ENCODE data around the gene TSLP. TPM values are rescaled to one million over a fixed set of nuclear protein-coding genes. Genes with fewer than 3 reads are reported as not detected.

The TSLP gene
- total and polyA plus RNA-seq, 9 of the 15 experiments (the other 6 are each of a cell fraction or from before 2014, with no cell fraction given): 0.09 to 2.8 (median 1.2) TPM

GRCh38 chr5:111092062-111092853 lies 20.7 kb downstream of the TSLP start, which contains the start of gene WDR36 (continued):
- TF ChIP-seq ATF4 (CRISPR knock-in tag; IDR thresholded peaks at IDR 0.05): no peak
- no peak for TF ChIP-seq ADNP (tag; IDR thresholded peaks at IDR 0.05)
- peak; percentile 81 for TF ChIP-seq NUFIP1 (IDR thresholded peaks at IDR 0.05; ENCODE audit: partially characterized antibody)
- TF ChIP-seq HDAC8 (tag; IDR thresholded peaks at IDR 0.05): no peak
- no peak for TF ChIP-seq ATF2 (CRISPR knock-in tag; IDR thresholded peaks at IDR 0.05)
- TF ChIP-seq SIN3B (IDR thresholded peaks at IDR 0.05; ENCODE audit: low read depth): peak; percentile 91
- 0 out of 2 replicates have a peak, but pooled peaks have one; percentile 54 for TF ChIP-seq MIER1 (IDR thresholded peaks at IDR 0.05; ENCODE audit: low read depth)
- TF ChIP-seq THAP12 (CRISPR knock-in tag; IDR thresholded peaks at IDR 0.05): no peak
- no peak for TF ChIP-seq ZNF785 (CRISPR knock-in tag; IDR thresholded peaks at IDR 0.05)
- no peak for TF ChIP-seq RBM15 (IDR thresholded peaks at IDR 0.05; ENCODE audit: insufficient read depth, low read length)
- 0 out of 2 replicates have a peak, but pooled peaks have one; percentile 76 for TF ChIP-seq TCF7 (IDR thresholded peaks at IDR 0.05; ENCODE audit: borderline replicate concordance)
- no peak for TF ChIP-seq ZNF398 (CRISPR knock-in tag; IDR thresholded peaks at IDR 0.05)
- no peak for TF ChIP-seq ZNF655 (CRISPR knock-in tag; IDR thresholded peaks at IDR 0.05)
- TF ChIP-seq HNRNPUL1 (IDR thresholded peaks at IDR 0.05; ENCODE audit: low read length): no peak
- 0 out of 2 replicates have a peak, but pooled peaks have one; percentile 17 for TF ChIP-seq ARID1B (IDR thresholded peaks at IDR 0.05)
